ENCODE measurements around the gene SMYD2. TPM values are rescaled to one million over a fixed set of nuclear protein-coding genes. Genes with fewer than 3 reads are reported as not detected.

SMYD2 gene
- total RNA-seq, 1 experiment from 2014 or later, result 27.2 TPM

- no peaks in the 10 kb centered on the region for H4K20me1 ChIP-seq (ENCODE audit: insufficient read depth)
- H3K9me3 ChIP-seq (ENCODE audit: control insufficient read depth in 1 of 2, insufficient read depth in 1 of 2, low read depth in 1 of 2, low read length in 2 of 2), result no peaks in the 10 kb centered on the region
- no peaks in the 10 kb centered on the region for H3K27me3 ChIP-seq (ENCODE audit: insufficient read depth, low read length)
- no peak for DNase-seq (ENCODE audit: low read depth, low spot score)
- no TSS peak for BruUV-seq (replicated peaks)
- no peaks in the 10 kb centered on the region for H3K9me2 ChIP-seq (ENCODE audit: insufficient read depth)
- POLR2A ChIA-PET, result no interaction called here
- no peak overlapping the region for H2AFZ ChIP-seq (ENCODE audit: low read depth, low read length, poor library complexity, severe bottlenecking)
- H3K27ac ChIP-seq (ENCODE audit: low read depth, low read length), result no peak overlapping the region
- no peak for ATAC-seq
- no peak overlapping the region for H3K9ac ChIP-seq (ENCODE audit: low read length)
- H3K4me2 ChIP-seq (ENCODE audit: low read length), result no peak overlapping the region
- RAD21 ChIA-PET (ENCODE audit: low non-redundant PET in 1 of 2, low total read pairs in 2 of 2, uncharacterized antibody in 2 of 2, unreplicated experiment in 2 of 2), result no interaction called here
- intact Hi-C loops (cut with micrococcal nuclease), result no loop called here
- no peaks in the 10 kb centered on the region; a peak in 1 of 4 replicates for H3K36me3 ChIP-seq (ENCODE audit: control insufficient read depth in 1 of 2, insufficient read depth in 2 of 2, low read length in 2 of 2)
- no peaks in the 10 kb centered on the region for H3K4me1 ChIP-seq (ENCODE audit: control insufficient read depth in 1 of 2, insufficient read depth in 2 of 2, low read length in 2 of 2)
- H3K79me2 ChIP-seq (ENCODE audit: insufficient read depth, low read length), result no peaks in the 10 kb centered on the region
- H3K4me3 ChIP-seq (replicated peaks in 1 of 2; ENCODE audit: low read depth in 1 of 2, low read length in 2 of 2), result no peak overlapping the region
- TF ChIP-seq REST (IDR thresholded peaks at IDR 0.05; ENCODE audit: low read depth) (no peak), RAD21 (IDR thresholded peaks at IDR 0.05; ENCODE audit: low read depth) (no peak), EZH2phosphoT487 (IDR thresholded peaks at IDR 0.05; ENCODE audit: borderline replicate concordance) (no peak), CEBPB (IDR thresholded peaks at IDR 0.05; ENCODE audit: low read depth) (no peak), TCF7L2 (IDR thresholded peaks at IDR 0.05; ENCODE audit: borderline replicate concordance, extremely low read depth, insufficient read depth, insufficient read length) (no peak), CBX3 (IDR thresholded peaks at IDR 0.05; ENCODE audit: low read depth) (no peak), POLR2AphosphoS5 (IDR thresholded peaks at IDR 0.05; ENCODE audit: low read depth, low read length) (no peak), ATF3 (IDR thresholded peaks at IDR 0.05) (no peak), EGR1 (IDR thresholded peaks at IDR 0.05; ENCODE audit: low read depth) (no peak), YY1 (IDR thresholded peaks at IDR 0.05; ENCODE audit: extremely low read depth, insufficient replicate concordance, low read depth, low read length) (no peak), SP1 (IDR thresholded peaks at IDR 0.05; ENCODE audit: low read depth) (no peak), ZNF274 (IDR thresholded peaks at IDR 0.05; ENCODE audit: low read depth, low read length) (no peak), POLR2A (IDR thresholded peaks at IDR 0.05; ENCODE audit: borderline replicate concordance, extremely low read depth, insufficient read depth, insufficient read length) (no peak), ZFX (IDR thresholded peaks at IDR 0.05) (no peak), ELF1 (IDR thresholded peaks at IDR 0.05; ENCODE audit: borderline replicate concordance, low read depth) (no peak), FOSL1 (IDR thresholded peaks at IDR 0.05; ENCODE audit: low read depth) (no peak), SRF (IDR thresholded peaks at IDR 0.05; ENCODE audit: low read depth) (no peak), EZH2 (IDR thresholded peaks at IDR 0.05) (no peak)
- TF ChIP-seq, protein P1, sequence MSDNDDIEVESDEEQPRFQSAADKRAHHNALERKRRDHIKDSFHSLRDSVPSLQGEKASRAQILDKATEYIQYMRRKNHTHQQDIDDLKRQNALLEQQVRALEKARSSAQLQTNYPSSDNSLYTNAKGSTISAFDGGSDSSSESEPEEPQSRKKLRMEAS (IDR thresholded peaks at IDR 0.05), result no peak
- CTCF ChIA-PET, result no interaction called here
These were observed 57.3 kb downstream of the SMYD2 start for GRCh38 chr1:214338212-214338611.
